HG02870 (cell line): ENCODE measurements around the gene MAGOH.
"Not testable (repeated sequence)": the region's sequence is repeated elsewhere in the genome, so short reads cannot be mapped to it uniquely, and the experiment has no call there.

Experiments
- ATAC-seq: cut with Tn5 transposase; IDR thresholded peaks from one replicate; pipeline ENCODE4 v1.9.1; 2021; ENCODE audit warnings: mild to moderate bottlenecking, moderate library complexity; ENCODE audit not compliant: unreplicated experiment

MAGOH gene

DNA sequence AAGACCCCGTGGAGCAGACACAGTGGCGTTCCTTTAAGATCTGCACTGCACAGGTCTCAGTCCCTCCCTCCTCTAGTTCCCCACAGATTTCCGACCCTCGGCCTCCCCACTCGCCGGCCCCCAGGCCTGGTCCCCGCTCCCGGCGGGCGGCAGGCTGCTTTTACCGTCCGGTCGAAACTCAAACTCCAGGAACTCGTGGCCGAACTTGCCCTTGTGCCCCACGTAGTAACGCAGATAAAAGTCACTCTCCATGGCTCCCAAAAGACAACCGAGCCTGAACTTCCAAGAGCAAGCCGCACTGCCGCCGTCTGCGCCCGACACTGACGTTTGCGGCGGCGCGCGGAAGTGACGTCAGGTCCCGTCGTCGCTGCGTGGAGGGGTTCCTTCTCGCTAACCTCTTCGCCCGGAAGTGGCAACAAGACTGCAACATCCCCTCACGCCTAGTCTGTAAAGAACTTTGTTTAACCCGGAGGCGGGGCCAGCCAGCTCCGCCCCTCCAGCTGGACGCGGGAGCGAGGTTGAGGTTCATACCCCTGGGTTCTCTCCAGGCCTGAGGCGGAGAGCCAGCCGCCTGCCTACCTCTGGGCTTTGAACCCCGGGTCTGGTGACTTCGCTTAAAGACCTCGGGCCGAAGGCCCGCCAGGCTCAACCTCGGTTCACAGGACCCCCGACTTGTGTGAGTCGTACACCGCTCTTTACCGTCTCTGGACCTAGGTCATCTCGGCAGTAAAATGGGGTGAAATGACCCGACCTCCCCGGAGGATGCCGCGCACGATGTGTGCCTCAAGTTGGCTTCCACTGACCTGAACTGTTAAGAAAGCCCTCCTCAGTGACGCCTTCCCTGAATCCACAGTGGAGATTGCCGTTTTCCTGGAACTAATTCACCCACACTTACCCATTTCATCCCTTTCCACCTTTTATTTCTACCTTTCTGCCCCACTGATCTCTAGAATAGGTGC, at the start of gene MAGOH:
Gene MAGOH, minus strand, starts transcription at position 322 of the 959 bp plus-strand sequence. Its CDS starts 70 bp downstream, at position 252.
- peak; percentile 99 for ATAC-seq

DNA sequence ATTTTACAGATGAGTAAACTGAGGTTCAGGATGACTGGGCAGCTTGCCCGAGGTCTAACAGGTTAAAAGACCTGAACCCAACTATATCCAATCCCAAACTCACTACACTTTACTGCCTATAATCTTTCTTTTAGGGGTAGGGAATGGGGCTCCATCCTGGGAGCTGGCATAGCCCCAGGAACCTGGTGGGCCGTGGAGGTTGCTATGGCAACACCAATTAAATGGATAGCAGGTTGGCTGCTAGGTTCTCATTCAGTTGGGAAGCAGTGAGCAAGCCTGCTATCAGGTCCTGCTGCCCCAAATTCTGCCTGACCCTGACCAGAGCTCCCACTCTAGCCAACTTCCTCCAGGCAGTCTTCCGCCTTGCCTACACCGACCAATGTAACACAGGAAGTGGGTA, 48.6 kb upstream of the MAGOH start:
- ATAC-seq = no peak

DNA sequence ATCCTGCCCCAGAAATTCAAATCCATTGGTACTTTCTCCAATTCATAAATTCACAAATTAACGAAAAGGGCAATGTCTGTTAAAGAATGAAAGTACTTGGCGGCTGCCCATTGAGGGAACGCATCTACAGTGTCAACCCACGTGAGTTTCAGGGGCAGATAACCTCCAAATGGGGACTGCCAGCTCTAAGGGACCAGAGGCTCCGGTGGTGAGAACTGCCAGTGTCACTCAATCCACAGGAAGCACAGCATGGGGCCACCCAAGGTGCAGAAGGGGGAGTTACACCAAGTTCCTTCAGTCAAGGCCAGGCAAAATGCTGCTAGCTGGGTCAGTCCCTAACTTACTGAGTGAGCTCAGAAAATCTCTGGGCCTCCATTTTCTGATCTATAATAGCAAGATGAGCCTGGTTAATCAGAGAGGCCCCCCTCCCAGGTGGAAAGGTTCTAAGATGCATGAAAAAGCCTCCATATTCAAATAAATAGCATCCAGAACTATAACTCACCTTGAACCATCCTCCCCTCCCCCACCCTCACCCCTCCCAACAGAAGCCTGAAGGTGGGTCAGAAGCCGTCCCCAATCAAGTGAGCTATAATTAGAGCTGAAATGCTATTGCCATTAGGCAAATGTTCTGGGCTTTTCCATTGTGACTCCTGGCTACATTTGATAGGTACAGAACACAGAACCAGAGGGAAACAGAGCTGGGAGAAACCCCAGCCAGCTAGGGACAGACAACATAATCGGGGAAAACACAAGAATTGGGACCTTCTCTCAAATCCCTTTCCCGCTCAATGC, 47.8 kb upstream of the MAGOH start:
- ATAC-seq = no peak

DNA sequence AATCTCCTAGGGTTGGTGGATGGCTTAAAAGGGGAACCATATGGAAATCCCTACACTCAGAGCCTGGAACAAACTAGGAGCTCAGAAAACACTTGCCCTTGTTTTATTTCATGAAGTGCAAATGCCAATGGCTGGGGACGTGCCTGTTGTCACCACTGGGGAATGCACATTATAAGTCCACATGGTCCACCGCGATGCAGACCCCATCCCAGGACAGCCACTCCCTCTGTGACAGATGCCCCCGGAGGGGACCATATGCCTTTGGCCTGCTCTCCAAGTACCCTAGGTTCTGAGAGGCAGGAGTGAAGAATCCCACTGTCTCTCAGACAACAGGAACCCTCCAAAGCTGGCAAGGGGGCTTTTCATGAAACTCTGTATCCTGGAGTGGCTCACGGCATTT, 47.2 kb upstream of the MAGOH start:
- ATAC-seq = no peak

DNA sequence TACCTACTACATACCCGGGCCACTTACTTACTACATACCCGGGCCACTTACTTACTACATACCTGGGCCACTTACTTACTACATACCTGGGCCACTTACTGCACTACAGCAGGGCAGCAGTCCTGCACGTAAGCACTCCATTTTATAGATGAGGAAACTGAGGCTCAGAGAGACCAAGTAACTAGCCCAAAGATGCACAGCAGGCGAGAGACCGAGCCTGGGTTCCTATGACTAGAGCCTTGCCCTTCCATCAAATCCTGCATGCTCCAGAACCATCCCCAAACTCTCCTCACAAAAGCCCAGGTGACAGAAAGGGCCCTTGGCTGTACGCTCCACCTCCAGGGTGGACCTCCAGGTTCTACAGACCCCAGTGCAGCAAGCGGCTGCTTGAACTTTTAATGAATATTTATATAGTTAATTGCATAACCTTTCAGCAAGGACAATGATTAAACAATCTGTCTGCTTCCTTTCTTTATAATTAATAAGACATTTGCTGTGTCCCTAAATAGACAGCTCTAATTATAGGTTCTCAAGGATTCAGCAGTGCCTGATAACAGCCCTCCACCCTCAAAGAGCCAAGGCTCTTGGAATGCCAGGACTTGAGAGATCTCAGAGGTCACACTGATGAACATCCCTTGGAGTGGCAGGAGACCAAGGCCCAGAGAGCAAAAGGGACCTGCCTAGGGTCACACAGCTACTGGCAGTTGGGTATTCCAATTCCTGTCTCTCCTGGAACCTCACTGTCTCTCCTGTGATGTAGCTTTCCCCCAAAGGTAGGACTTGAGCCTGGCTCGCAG, 46.1 kb upstream of the MAGOH start:
- ATAC-seq = no peak

DNA sequence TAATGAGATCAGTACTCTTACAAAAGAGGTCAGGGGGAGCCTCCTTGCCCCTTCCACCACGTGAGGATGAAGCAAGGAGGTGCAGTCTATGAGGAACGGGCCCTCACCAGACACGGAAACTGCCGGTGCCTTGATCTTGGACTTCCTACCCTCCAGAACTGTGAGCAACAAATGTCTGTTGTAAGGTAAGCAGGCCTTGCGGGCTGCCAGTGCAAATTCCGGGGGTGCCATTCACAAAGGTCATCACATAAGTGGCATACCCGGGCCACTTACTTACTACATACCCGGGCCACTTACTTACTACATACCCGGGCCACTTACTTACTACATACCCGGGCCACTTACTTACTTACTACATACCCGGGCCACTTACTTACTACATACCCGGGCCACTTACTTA, 44.8 kb upstream of the MAGOH start:
- ATAC-seq = not testable (repeated sequence)

DNA sequence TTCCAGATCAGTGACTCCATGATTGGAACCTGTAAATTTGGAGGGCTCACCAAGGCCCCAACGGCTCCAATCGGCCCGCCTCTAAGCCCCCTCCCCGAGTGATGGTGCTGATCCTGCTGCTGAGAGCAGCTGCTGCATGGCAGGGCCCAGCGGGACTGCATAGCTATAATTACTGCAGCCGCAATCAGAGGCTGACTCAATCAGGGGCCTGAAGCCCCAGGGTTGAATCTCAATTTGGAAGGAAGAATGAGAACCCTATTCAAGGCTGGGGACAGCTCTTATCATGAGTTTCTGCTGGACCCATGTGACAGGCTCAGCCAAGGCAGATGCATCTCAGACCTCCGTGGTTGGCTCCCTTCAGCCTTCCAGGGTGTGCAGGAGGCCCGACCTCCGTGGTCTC, 42.8 kb upstream of the MAGOH start:
- ATAC-seq = no peak

DNA sequence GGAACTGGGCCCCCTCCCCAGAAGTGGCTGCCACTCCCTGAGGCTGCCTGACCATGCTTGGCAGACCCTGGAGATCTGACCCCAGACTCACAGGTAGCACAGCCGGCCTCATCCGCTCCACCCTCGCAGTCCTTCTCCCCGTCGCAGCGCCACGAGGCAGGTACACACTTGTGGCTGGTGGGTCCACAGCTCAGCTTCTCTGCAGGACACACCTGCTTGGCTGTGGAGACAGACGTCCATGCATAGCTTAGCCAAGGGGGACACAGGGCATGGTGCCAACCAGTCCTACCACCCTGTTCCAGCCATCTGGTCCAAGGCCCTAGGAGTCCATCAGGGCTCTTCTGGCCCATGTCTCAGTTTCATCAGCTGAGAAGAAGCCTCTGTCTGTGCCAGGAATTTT, 42.2 kb upstream of the MAGOH start:
- ATAC-seq = no peak

DNA sequence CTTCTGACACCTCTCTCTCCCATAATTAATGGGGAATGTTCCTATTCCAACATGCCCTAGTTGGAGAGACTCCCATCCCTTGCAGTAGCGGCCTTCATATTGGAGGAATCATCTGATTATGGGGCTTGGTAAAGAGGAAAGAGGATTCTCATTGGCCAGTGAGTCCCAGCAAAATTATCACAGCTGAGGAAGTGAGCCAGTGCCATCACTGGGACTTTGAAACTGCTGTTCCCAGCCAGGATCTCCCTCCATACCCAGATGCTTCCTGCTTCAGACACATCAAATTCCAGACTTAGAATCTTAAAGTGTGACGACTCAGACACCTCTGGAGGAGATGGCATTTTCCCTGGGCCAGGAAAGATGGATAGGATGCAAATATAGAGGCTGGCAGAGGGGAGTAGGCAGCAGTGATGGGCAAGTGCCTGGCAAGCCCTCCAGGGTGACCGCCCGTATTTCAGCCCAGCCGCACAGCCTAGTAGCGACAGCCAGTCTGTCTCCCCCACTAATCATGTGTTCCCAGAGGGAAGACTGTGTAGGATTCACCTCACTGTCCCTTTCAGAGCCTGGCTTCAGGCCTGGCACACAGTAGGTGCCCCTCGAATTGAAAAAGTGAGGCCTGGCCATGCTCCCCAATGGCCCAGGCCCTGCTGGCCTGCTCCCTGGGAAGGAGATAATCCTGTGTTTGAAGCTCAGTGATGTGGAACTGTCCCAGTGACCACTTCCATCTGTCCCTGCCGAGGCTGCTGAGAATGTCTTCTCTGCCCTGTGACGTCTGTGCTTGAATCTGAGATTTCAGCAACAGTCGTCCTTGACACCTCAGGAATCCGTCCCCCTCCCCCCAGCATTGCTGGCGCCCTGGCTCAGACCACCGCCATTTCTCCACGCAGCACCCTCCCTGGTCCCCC, 41.2 kb upstream of the MAGOH start:
- no peak for ATAC-seq

DNA sequence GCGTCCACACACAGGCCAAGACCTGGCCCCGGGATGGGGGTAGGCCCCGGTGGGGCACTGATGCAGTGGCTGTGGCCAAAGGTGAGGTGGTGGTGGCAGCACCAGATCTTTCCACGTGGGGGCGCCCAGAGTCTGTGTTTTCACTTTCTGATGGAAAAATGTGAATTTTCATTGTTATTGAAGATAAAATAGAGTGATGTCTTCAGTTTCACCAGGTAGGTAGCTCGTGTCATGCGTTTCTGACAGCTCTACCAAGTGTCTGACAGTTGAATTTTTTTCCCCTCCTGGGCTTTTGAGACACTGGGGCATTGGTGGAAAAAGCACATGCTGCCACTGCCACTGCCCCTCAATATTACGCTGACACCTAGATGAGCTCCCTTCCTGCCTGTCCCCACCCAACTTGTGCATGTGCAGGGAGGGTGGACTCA, 40.0 kb upstream of the MAGOH start:
- no peak for ATAC-seq

DNA sequence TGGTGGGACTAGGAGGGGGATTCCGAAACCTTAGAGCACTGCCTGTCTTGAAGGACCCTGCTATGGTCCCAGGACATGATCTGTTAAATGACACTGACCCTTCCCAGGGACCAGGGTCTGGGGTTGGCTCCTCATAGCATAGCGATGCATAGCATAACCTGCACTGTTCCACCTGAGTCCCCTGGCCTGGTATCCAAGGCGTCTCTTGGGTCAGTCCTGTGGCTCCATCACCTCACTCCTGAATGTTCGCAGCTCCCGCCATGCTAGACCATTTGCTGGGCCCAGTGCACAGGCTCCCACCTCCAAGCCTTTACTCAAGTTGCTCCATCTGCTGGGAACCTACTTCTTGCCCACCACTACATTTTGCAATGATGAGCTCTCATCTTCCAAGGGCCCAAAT, 39.0 kb upstream of the MAGOH start:
- no peak for ATAC-seq

DNA sequence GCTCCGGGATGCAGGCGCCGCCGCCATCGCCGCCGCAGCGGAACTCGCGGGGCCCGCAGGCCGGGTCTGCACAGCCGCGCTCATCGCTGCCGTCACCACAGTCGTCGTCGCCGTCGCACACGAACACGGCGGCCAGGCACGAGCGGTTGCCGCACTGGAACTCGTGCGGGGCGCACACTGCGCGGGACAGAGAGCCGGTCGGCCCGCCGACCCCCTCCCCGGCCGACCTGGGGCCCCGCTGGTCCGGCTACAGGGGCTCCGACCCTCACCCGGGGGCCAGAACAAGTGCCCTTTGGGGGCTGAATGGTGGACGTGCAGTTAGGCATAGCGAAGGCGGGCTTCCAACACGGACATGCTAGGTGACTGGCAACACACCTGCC, 38.6 kb upstream of the MAGOH start:
- ATAC-seq = no peak

DNA sequence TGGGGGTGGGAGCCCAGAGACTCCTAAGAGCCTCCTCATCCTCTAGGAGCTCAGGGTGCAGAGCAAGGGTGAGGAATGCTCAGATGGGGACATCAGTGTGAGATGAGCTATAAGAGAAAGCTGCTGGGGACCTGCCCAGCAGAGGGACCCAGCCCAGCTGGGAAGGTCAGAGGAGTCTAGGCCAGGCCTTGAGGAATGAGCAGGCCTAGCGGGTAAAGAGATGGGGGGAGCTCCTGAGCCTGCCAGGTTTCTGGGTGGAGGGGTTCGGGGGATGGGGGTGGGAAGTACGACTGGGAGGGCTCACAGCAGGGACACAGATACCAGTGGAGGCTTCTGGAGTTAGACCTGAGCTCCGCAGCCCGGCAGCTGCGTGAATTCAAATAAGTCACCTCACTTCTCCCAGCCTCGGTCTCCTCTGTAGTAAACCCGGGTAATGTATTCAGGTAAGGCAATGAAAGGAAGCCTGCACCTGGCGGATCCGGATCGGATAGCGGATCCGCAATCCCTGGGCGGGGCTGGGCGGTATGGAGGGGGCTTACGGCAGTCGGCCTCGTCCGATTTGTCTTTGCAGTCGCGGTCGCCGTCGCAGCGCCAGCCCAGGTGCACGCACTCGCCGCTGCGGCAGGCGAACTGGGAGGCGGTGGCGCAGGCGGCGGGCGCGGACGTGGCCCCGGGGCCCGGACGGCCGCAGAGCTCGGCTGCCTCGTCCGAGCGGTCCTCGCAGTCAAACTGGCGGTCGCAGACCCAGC, 38.0 kb upstream of the MAGOH start:
- ATAC-seq = no peak

DNA sequence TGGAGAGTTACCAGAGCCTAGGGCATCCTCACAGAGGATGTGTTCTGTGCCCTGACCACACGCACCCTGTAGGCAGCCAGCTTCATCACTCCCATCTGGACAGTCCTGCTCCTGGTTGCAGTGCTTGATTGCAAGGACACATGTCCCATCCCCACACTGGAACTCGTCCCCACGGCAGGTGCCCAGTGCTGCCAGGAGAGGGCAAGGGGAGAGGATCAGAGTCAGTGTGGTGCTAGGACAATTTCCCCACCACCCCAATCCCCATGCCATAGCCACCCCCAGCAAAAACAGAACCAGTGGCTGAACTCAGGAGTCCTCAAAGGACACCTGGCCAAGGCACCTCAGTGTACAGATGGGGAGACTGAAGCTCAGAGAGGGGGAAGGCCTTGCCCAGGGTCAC, 37.2 kb upstream of the MAGOH start:
- ATAC-seq = no peak

DNA sequence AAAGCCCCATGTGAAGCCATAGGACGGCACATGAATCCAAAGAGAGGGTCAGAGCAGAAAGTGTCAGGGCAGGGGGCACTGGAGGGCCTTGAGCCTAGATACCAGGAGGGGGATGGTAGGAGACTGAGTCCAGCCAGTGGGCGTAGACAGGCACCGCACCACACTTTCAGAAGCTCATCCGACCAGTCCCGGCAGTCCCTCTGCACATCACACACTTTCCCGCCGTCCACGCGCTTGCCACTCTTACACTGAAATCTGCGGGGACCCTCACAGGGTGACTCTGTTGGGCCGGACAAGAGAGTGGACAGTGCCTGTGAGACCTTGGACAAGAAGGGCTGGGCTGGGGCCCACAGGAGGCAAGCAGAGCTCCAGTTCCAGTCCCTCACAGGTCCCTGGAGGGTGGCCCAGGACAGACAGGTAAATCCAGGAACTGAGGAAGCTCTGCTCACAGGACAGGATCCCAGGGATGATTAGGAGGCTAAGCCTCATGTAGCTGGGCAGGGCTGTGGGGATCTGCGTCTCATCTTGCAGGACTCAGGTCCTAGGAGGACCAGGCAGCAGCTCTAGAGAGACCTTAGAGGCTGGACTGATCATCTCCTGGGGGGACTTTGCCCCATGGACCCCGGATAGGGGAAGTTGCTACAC, 36.3 kb upstream of the MAGOH start:
- ATAC-seq = no peak

DNA sequence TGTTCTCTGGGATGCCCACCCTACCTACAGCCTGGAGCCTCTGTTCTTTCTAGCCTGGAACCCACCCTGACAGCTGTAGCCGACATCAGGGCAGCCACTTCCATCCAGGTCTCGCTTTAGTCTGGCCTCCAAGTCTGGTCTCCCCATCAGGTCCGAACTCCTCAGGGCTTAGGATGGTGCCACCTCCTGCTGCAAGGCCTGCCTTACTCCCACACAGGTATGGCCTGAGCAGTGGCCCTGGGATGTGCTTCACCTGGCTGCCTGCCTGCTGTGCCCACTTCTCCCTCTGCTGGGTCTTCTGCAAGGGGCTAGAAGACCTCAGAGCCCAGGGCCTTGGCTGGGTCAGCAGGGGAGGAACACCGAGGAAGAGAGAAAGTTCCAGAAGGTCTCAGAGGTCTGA, 35.7 kb upstream of the MAGOH start:
- no peak for ATAC-seq

DNA sequence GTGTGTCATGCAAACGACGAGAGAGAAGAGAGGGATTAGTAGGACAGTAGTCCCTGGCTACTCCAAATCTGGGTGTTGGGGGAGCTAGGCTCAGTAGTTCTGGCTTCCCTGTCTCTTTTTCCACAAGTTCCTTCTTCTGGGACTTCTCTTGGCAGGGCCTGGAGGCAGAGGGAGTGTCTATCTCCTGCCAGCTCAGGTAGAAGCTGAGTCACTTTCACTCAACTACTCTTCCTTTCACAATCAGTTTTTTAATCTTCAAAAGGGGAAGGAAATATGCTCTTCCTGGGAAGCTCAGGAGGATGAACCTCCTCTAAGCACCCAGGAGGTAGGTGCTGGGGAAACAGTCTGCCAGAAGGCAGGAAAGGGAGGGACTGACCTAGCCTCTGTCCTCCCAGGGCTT, 35.2 kb upstream of the MAGOH start:
- ATAC-seq = no peak

DNA sequence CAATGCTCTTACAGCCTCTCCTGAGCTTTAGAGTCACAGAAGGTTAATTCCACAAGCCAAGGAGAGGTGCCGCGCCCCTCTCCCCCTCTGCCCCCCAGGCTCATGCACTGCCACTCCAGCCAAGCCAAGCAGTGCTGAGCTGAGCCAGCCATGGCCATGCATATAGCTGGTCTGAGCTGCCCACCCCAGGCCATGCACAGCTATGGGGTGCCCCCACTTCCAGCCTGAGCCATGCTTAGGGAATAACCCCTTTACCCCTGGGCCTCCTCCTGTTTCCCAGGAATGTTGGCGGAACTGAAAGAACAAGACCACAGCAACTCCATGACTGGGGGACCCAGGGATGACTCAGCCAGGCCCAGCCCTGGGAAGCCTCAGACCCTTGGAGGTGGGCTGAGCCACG, 34.0 kb upstream of the MAGOH start:
- no peak for ATAC-seq
